Measurements from ENCODE around the gene KLHL35.

KLHL35 gene

GRCh38 chr11:75470476-75471080, 37.6 kb upstream of the KLHL35 start:
- no peak for DNase-seq (ENCODE audit: low read depth, low spot score)
- no peak overlapping the region for H3K4me3 ChIP-seq (ENCODE audit: low read length)

DNA sequence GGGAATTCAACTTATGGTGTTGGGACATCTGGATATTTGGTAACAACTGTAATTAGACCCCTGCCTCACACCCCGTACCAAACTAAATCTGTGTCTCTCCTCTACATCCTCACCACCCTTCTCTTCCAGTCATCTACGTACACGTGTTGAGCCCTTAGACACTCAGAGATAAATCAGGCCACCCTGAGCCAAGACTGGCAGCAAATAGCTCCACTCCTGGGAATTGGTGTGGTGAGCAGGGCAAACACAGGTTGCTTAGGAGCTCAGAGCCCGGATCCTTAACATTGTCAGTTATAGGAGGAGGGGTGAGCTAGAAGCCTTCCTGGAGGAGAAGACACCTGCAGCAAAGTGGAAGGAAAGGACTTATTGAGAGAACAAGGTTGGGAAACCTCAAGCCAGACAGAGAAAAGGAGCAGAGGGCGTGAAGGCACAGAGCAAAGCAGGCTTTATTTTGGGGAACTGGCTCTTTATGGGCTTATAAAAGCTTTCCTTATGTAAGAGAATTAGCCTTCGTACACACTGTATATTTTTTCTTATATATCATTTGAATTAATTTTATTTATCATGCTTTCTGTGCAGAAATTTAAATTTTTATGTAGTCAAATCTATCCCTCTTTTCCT, 36.9 kb upstream of the KLHL35 start:
- no peak for DNase-seq (ENCODE audit: low read depth, low spot score)
- H3K4me3 ChIP-seq (ENCODE audit: low read length): no peak overlapping the region

DNA sequence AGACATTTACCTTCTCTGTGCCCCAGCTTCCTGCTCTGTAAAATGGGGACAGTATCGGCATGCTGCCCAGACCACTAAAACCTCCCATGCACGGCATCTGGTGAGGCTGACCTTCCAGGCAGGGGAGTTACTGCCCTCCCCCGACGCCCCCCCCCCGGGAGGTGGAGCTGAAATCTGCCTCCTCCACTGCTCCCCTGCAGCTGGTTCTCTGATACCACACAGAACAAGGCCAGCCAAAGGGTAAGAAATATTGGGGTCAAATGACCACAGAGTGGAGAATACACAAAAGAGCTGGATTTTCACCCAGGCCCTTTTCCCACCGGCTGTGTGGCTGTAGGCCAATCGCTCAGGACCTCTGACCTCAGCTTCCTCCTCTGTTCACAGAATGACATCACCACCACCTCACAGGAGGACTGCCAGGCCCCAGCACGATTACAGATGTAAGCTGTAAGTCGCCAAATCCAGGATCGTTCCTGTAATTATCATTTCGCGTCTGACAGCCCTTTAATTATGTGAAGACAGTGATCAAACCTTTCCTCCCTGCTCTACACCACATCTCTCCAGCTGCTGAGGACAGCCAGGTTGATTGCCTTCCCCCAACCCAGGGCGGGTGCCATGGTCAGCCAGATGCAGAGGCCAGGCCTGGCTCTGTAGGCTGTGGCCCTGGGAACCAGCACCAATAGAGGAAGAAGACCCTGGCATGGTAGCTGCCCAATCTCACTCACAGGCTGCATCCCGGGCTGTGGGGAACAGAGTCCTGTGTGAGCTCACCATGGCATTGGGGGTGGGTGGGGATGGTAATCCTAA, 35.7 kb upstream of the KLHL35 start:
- DNase-seq (ENCODE audit: low read depth, low spot score): no peak
- H3K4me3 ChIP-seq (ENCODE audit: low read length): no peak overlapping the region

GRCh38 chr11:75467881-75468280, 34.9 kb upstream of the KLHL35 start:
- no peak for DNase-seq (ENCODE audit: low read depth, low spot score)
- no peak overlapping the region for H3K4me3 ChIP-seq (ENCODE audit: low read length)

- DNase-seq (ENCODE audit: low read depth, low spot score): no peak
- no peak overlapping the region for H3K4me3 ChIP-seq (ENCODE audit: low read length)
Measured at GRCh38 chr11:75467311-75467710, 34.3 kb upstream of the KLHL35 start.

DNA sequence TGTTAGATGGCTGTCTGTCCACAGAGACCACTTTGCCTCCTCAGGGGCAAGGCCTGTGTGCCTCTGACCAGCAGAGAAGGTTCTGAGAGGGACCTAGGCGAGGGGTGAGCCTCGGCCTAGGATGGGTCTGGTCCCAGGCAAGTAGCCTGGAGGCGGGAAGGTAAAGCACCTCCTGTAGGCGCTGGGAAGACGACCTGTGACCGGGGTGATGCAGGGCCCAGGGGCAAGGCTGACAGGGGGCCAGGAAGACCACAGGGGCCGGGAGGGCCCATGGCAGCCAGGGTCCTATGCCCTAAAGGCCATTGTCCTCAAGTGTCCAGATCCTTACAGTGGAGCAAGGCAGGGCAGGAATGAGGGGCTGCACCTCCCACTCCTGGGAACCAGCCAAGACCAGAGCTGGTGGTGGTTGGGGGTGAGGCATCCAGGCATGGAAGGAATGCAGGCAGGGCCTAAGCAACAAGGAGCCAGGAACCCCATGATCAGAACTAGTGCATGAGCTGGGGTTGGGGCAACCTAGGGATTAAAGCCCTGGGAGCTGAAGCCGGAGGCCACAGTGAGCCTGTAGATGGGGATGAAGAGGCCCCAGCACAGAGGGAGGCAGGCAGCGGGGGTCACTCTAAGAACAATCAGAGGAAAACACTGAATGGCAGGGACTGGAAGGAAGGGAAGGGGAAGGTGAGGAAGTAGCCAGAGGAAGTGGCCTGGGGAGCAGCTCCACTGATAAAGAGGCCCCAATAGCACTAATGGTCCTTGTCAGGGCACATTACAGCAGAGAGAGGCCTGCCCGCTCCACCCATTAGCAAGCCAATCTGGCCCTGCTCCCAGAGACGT, 32.9 kb upstream of the KLHL35 start:
- no peak overlapping the region for H3K4me3 ChIP-seq (ENCODE audit: low read length)
- DNase-seq (ENCODE audit: low read depth, low spot score): no peak

- DNase-seq (ENCODE audit: low read depth, low spot score): no peak
- no peak overlapping the region for H3K4me3 ChIP-seq (ENCODE audit: low read length)
Measured at GRCh38 chr11:75463106-75463774, 30.2 kb upstream of the KLHL35 start.

- no peak for DNase-seq (ENCODE audit: low read depth, low spot score)
- H3K4me3 ChIP-seq (ENCODE audit: low read length): no peak overlapping the region
Measured at GRCh38 chr11:75462117-75462653, 29.2 kb upstream of the KLHL35 start.

- no peak for DNase-seq (ENCODE audit: low read depth, low spot score)
- no peak overlapping the region for H3K4me3 ChIP-seq (ENCODE audit: low read length)
Measured at GRCh38 chr11:75461151-75461550, 28.1 kb upstream of the KLHL35 start.

- no peak overlapping the region for H3K4me3 ChIP-seq (ENCODE audit: low read length)
- no peak for DNase-seq (ENCODE audit: low read depth, low spot score)
Measured at GRCh38 chr11:75456596-75457183, 23.7 kb upstream of the KLHL35 start.

- no peak for DNase-seq (ENCODE audit: low read depth, low spot score)
- no peak overlapping the region for H3K4me3 ChIP-seq (ENCODE audit: low read length)
Measured at GRCh38 chr11:75454987-75455386, 22.0 kb upstream of the KLHL35 start.

- DNase-seq (ENCODE audit: low read depth, low spot score): no peak
- H3K4me3 ChIP-seq (ENCODE audit: low read length): no peak overlapping the region
Measured at GRCh38 chr11:75453916-75454655, 21.1 kb upstream of the KLHL35 start.

- no peak for DNase-seq (ENCODE audit: low read depth, low spot score)
Measured at GRCh38 chr11:75450826-75451821, 18.1 kb upstream of the KLHL35 start.

GRCh38 chr11:75450236-75450635, 17.2 kb upstream of the KLHL35 start:
- no peak for DNase-seq (ENCODE audit: low read depth, low spot score)
- no peak overlapping the region for H3K4me3 ChIP-seq (ENCODE audit: low read length)

More at GRCh38 chr11:75450826-75451821, 18.1 kb upstream of the KLHL35 start:
- H3K4me3 ChIP-seq (ENCODE audit: low read length): no peak overlapping the region

DNA sequence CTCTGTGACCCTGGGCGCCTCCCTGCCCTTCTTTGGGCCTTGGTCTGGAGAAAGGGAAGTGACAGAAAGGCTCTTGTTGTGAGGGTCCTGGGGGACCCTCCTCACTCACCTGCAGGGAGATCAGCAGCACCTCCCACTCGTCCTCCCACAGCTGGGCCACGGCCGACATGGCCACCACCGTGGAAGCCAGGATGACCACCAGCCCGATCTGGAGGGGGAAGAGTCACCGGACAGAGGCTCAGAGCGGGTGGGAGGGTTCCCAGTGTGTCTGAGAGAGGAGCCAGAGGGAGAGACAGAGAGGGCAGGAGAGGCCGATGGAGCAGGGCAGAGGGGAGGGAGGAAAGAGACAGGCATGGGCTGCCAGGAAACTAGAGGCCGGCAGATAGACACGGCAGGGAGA, 16.8 kb upstream of the KLHL35 start:
- H3K4me3 ChIP-seq (ENCODE audit: low read length): no peak overlapping the region
- DNase-seq (ENCODE audit: low read depth, low spot score): no peak

DNA sequence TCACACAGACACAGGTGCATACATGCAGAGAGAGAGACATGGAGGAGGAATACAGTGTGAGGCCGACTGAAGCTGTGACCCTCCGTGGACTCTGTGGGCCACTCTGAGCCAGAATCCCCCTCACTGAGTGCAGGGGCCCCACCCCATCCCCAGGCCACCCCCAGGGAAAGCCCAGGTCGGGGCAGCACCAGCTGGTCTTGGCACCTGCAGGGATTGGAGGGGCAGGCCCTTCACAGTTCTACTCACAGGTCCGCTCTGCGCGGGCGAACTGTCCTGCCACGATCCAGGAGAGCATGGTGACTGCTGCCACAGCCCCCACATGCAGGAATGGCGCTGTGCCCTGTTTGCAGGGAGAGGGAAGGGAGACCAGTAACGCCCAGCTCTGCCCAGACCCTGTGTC, 16.3 kb upstream of the KLHL35 start:
- no peak overlapping the region for H3K4me3 ChIP-seq (ENCODE audit: low read length)
- no peak for DNase-seq (ENCODE audit: low read depth, low spot score)

GRCh38 chr11:75447415-75447814, 14.4 kb upstream of the KLHL35 start:
- no peak for DNase-seq (ENCODE audit: low read depth, low spot score)
- no peak overlapping the region for H3K4me3 ChIP-seq (ENCODE audit: low read length)

Data from Jurkat, Clone E6-1 (cell line).